Measurements from ENCODE around the gene CRYGC. TPM values are rescaled to one million over a fixed set of nuclear protein-coding genes. Genes with fewer than 3 reads are reported as not detected.

Gene CRYGC
- total RNA-seq, 4 donors from 2014 or later, result not detected

DNA sequence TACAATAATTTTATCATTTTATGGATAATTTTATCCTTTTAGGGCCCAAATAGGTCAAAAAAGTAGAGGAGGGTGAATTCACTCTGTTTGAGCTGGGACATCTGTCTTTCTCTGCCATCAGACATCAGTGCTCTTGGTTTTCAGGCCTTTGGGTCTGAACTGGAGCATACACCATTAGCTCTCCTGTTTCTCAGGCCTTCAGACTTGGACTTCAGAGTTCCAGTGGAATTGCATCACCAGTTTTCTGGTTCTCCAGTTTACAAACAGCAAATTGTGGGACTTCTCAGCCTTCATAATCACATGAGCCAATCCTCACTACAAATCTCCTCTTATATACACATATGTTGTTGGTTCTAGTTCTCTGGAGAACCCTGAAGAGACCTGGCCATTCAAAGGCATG is 39.2 kb downstream of the CRYGC start:
- Histone ChIP-seq H3K36me3 (no peaks in the 10 kb centered on the region), H3K27me3 (no peaks in the 10 kb centered on the region), H3K27ac (no peak overlapping the region), H3K4me1 (no peaks in the 10 kb centered on the region), H3K9me3 (peaks cover 0 to 8% (median 0%) of the 10 kb centered on the region in 4 donors), H3K4me3 (no peak overlapping the region)
- DNase-seq (ENCODE audit: low spot score in 2 of 2), result no peak
- TF ChIP-seq, protein P1, sequence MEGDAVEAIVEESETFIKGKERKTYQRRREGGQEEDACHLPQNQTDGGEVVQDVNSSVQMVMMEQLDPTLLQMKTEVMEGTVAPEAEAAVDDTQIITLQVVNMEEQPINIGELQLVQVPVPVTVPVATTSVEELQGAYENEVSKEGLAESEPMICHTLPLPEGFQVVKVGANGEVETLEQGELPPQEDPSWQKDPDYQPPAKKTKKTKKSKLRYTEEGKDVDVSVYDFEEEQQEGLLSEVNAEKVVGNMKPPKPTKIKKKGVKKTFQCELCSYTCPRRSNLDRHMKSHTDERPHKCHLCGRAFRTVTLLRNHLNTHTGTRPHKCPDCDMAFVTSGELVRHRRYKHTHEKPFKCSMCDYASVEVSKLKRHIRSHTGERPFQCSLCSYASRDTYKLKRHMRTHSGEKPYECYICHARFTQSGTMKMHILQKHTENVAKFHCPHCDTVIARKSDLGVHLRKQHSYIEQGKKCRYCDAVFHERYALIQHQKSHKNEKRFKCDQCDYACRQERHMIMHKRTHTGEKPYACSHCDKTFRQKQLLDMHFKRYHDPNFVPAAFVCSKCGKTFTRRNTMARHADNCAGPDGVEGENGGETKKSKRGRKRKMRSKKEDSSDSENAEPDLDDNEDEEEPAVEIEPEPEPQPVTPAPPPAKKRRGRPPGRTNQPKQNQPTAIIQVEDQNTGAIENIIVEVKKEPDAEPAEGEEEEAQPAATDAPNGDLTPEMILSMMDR (IDR thresholded peaks at IDR 0.05), result no peak
- TF ChIP-seq EP300 (IDR thresholded peaks at IDR 0.05), result no peak
- TF ChIP-seq POLR2A (IDR thresholded peaks at IDR 0.05), result no peak

DNA sequence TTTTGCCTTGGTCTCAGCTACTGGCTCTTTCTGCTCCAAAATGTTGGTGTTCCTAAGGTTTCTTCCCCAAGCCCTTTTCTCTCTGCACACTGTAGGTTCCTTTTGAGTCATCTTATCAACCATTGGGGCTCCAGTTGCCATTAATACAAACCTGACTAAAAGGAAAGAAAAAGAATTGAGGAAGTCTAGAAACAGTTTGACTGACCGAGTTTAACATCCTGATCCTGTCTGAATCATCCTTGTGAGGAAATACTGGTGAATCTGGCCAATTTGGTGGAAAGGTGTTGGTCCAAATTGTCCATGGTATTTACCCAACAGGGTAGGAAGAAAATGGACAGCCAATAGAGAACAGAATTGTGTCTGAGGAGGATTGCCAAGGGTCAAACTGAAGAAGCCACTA is 43.6 kb downstream of the CRYGC start:
- no peaks in the 10 kb centered on the region for H3K4me1 ChIP-seq
- 61 to 64% methylated on average over 1 of the region's 1 CpG for WGBS, 2 donors
- TF ChIP-seq POLR2A (IDR thresholded peaks at IDR 0.05), result no peak
- no peak for TF ChIP-seq EP300 (IDR thresholded peaks at IDR 0.05)
- no peak overlapping the region for H3K27ac ChIP-seq
- H3K9me3 ChIP-seq, result peaks cover 0 to 8% (median 0%) of the 10 kb centered on the region in 4 donors
- H3K27me3 ChIP-seq, result no peaks in the 10 kb centered on the region
- no peaks in the 10 kb centered on the region for H3K36me3 ChIP-seq
- DNase-seq (ENCODE audit: low spot score in 2 of 2), result no peak
- no peak overlapping the region for H3K4me3 ChIP-seq

DNA sequence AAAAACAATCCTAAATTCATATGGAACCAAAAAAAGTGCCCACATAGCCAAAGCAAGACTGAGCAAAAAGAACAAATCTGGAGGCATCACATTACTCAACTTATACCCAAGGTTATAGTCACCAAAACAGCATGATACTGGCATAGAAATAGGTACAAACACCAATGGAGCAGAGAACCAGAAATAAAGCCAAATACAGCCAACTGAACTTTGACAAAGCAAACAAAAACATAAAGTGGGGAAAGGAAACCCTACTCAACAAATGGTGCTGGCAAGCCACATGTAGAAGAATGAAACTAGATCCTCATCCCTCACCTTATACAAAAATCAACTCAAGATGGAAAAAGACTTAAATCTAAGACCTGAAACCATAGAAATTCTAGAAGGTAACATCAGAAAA is 45.8 kb downstream of the CRYGC start:
- H3K4me3 ChIP-seq, result no peak overlapping the region
- H3K4me1 ChIP-seq, result no peaks in the 10 kb centered on the region
- H3K9me3 ChIP-seq, result peaks cover 0 to 9% (median 0%) of the 10 kb centered on the region in 4 donors
- H3K36me3 ChIP-seq, result no peaks in the 10 kb centered on the region
- H3K27ac ChIP-seq, result no peak overlapping the region
- TF ChIP-seq POLR2A (IDR thresholded peaks at IDR 0.05), result no peak
- TF ChIP-seq, protein P1 (IDR thresholded peaks at IDR 0.05), result no peak
- TF ChIP-seq EP300 (IDR thresholded peaks at IDR 0.05), result no peak
- DNase-seq (ENCODE audit: low spot score in 2 of 2), result no peak
- no peaks in the 10 kb centered on the region for H3K27me3 ChIP-seq

Other genes with a start within 250 kb of the CRYGC start
- gene PLEKHM3, start 104.3 kb downstream of the CRYGC start, total RNA-seq, result 10 to 100 TPM; 22.0 to 29.1 (median 25.0) TPM
- gene CRYGD, start 5.3 kb downstream of the CRYGC start, total RNA-seq, result not detected
- gene CRYGB, start 16.3 kb upstream of the CRYGC start, total RNA-seq, result not detected
- not detected for gene CRYGA, start 33.8 kb upstream of the CRYGC start, total RNA-seq
- gene C2orf80, start 60.2 kb upstream of the CRYGC start, total RNA-seq, result not detected
- 10 to 100 TPM; 45.7 to 68.6 (median 57.7) TPM for gene IDH1, start 125.2 kb upstream of the CRYGC start, total RNA-seq
- gene PIKFYVE, start 136.4 kb upstream of the CRYGC start, total RNA-seq, result 10 to 100 TPM; 35.3 to 48.0 (median 39.9) TPM

Measured in tibial nerve (tissue), 4 donors.